Measurements from ENCODE around the gene GPX4. TPM values are rescaled to one million over a fixed set of nuclear protein-coding genes. Genes with fewer than 3 reads are reported as not detected.
A peak's percentile ranks its signal among the peaks of the same experiment; 100 is the strongest.

The GPX4 gene
- total and polyA plus RNA-seq, 10 of the 15 experiments (the other 5 are each of a cell fraction or from before 2014, with no cell fraction given): 33.3 to 749 (median 297) TPM

DNA sequence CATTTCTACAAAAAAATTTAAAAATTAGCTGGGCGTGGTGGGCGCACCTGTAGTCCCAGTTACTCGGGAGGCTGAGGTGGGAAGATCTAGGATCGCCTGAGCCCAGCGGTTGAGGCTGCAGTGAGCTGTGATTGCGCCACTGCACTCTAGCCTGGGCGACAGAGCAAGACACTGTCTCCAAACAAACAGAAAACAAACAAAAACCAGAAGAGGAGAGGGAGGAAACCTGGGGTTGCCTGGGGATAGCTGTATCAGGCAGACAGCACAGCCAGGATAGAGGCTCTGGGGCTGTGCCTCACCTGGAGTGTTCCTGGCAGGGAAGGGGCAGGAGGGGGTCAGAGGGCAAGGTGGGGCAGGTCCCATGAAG is 6.0 kb upstream of the GPX4 start (continued):
- no peak for TF ChIP-seq POU2F2 (IDR thresholded peaks at IDR 0.05; ENCODE audit: borderline replicate concordance, low read depth, low read length)
- no peak for TF ChIP-seq SMC3 (IDR thresholded peaks at IDR 0.05; ENCODE audit: borderline replicate concordance, low read length)
- TF ChIP-seq, protein P1, sequence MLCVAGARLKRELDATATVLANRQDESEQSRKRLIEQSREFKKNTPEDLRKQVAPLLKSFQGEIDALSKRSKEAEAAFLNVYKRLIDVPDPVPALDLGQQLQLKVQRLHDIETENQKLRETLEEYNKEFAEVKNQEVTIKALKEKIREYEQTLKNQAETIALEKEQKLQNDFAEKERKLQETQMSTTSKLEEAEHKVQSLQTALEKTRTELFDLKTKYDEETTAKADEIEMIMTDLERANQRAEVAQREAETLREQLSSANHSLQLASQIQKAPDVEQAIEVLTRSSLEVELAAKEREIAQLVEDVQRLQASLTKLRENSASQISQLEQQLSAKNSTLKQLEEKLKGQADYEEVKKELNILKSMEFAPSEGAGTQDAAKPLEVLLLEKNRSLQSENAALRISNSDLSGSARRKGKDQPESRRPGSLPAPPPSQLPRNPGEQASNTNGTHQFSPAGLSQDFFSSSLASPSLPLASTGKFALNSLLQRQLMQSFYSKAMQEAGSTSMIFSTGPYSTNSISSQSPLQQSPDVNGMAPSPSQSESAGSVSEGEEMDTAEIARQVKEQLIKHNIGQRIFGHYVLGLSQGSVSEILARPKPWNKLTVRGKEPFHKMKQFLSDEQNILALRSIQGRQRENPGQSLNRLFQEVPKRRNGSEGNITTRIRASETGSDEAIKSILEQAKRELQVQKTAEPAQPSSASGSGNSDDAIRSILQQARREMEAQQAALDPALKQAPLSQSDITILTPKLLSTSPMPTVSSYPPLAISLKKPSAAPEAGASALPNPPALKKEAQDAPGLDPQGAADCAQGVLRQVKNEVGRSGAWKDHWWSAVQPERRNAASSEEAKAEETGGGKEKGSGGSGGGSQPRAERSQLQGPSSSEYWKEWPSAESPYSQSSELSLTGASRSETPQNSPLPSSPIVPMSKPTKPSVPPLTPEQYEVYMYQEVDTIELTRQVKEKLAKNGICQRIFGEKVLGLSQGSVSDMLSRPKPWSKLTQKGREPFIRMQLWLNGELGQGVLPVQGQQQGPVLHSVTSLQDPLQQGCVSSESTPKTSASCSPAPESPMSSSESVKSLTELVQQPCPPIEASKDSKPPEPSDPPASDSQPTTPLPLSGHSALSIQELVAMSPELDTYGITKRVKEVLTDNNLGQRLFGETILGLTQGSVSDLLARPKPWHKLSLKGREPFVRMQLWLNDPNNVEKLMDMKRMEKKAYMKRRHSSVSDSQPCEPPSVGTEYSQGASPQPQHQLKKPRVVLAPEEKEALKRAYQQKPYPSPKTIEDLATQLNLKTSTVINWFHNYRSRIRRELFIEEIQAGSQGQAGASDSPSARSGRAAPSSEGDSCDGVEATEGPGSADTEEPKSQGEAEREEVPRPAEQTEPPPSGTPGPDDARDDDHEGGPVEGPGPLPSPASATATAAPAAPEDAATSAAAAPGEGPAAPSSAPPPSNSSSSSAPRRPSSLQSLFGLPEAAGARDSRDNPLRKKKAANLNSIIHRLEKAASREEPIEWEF (IDR thresholded peaks at IDR 0.05; ENCODE audit: insufficient replicate concordance, low read depth, low read length): no peak

DNA sequence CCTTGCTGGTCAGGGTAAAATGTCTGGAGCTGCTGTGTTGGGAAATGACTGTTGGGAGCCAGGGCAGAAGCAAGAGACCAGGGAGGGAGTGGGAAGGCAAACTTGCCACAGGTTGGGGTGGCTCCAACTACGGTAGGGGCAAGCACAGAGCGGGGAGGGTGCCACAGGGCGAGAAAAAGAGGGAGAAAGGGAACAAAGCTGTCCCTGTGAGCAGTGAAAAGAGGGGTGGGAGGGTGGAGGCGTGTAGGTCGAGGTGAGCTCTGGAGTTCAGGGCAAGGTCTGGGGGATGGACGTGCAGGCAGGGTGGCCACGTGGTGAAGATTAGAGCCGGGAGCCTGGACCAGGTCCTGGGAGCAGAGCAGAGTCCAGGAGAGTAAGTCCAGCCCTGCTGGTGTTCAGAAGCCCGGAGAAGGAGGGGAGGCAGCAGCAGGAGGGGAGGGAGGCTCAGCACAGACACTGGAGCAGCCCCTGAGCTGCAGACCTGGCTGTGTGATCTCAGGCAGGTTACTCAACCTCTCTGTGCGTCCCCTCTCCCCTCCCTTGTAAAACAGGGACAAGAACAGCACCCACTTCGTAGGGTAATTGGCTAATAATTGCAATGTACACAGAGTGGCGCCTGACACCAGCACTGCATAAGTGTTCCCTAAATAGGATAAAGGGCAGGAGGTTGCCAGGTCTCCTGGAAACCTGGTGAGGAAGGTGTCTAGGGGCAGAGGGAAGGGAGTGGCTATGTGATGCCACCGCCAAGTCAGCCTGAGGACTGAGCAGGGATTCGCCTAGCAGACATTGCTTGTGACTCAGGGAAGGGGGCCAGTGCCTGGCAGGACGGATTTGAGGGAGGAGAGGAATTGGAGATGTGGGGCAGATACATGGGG is 5.4 kb upstream of the GPX4 start:
- no peak overlapping the region for H2AFZ ChIP-seq (ENCODE audit: control insufficient read depth, low read depth, low read length)
- peaks cover 18% of the 10 kb centered on the region for H3K79me2 ChIP-seq (ENCODE audit: control insufficient read depth, insufficient read depth, low read length)
- H3K4me3 ChIP-seq: no peak overlapping the region
- peaks cover 42% of the 10 kb centered on the region for H3K4me1 ChIP-seq (ENCODE audit: control insufficient read depth, insufficient read depth, low read length)
- no peak overlapping the region for H3K9ac ChIP-seq (ENCODE audit: control insufficient read depth, insufficient read depth, low read length)
- ChIA-PET RAD21 (ENCODE audit: unreplicated experiment) (no interaction called here), CTCF (interaction anchor here (1.2 kb wide), 1 partner anchor 11 kb away, joined by 3 read pairs; no protein-coding TSS in a partner anchor), SMC1A (ENCODE audit: uncharacterized antibody, unreplicated experiment) (interaction anchor here (1.4 kb wide), 1 partner anchor 30 kb away, joined by 3 read pairs; no protein-coding TSS in a partner anchor), POLR2A (interaction anchor here (0.6 to 2.1 kb wide), 5 partner anchors 15 to 89 kb away, joined by 3 to 7 read pairs (median 4); partner anchors contain the start of gene CNN2)
- ATAC-seq (no peak), FAIRE-seq (no peak), DNase-seq (ENCODE audit: low read depth, low spot score) (no peak)
- H4K20me1 ChIP-seq (ENCODE audit: control insufficient read depth, insufficient read depth): no peaks in the 10 kb centered on the region
- H3K36me3 ChIP-seq (ENCODE audit: control insufficient read depth in 2 of 2, insufficient read depth in 2 of 2, low read length in 1 of 2): peaks cover 0 to 3% of the 10 kb centered on the region in 2 experiments; a peak in 1 of 4 replicates
- H3K27ac ChIP-seq (ENCODE audit: control insufficient read depth, insufficient read depth): no peak overlapping the region
- H3K27me3 ChIP-seq (replicated peaks in 1 of 2; ENCODE audit: control insufficient read depth in 2 of 2, insufficient read depth in 2 of 2, low read length in 1 of 2): no peaks in the 10 kb centered on the region
- H3K4me2 ChIP-seq (ENCODE audit: control insufficient read depth, insufficient read depth): no peak overlapping the region
- no peaks in the 10 kb centered on the region; the same call in 2 of the 3 replicates for H3K9me3 ChIP-seq (replicated peaks; ENCODE audit: control insufficient read depth, insufficient read depth, low read length)
- no TSS peak for BruUV-seq (replicated peaks)
- intact Hi-C loops (cut with micrococcal nuclease; ENCODE audit: unreplicated experiment) (no loop called here), in situ Hi-C loops (cut with MboI) (no loop called here)
- 60% methylated on average over 15 of the region's 15 CpGs for WGBS (ENCODE audit: insufficient coverage, insufficient replicate concordance, low lambda C conversion rate, missing lambda C conversion rate)
- TF ChIP-seq, protein P2, sequence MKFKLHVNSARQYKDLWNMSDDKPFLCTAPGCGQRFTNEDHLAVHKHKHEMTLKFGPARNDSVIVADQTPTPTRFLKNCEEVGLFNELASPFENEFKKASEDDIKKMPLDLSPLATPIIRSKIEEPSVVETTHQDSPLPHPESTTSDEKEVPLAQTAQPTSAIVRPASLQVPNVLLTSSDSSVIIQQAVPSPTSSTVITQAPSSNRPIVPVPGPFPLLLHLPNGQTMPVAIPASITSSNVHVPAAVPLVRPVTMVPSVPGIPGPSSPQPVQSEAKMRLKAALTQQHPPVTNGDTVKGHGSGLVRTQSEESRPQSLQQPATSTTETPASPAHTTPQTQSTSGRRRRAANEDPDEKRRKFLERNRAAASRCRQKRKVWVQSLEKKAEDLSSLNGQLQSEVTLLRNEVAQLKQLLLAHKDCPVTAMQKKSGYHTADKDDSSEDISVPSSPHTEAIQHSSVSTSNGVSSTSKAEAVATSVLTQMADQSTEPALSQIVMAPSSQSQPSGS (IDR thresholded peaks at IDR 0.05; ENCODE audit: low read length): no peak
- 0 out of 2 replicates have a peak, but pooled peaks have one; percentile 35 for TF ChIP-seq SMARCA5 (IDR thresholded peaks at IDR 0.05)
